GM18868 (cell line): ENCODE data around the gene TMEM89.

Source experiments
- ATAC-seq: cut with Tn5 transposase; IDR thresholded peaks from one replicate; pipeline ENCODE4 v1.9.1; 2021; ENCODE audit warnings: mild to moderate bottlenecking, moderate library complexity; ENCODE audit not compliant: unreplicated experiment

TMEM89 gene

GRCh38 chr3:48642605-48643004 lies 21.0 kb upstream of the TMEM89 start:
- no peak for ATAC-seq

GRCh38 chr3:48641396-48641795 lies 19.8 kb upstream of the TMEM89 start:
- ATAC-seq = no peak

- no peak for ATAC-seq
These were observed 18.5 kb upstream of the TMEM89 start for GRCh38 chr3:48639944-48640606.

DNA sequence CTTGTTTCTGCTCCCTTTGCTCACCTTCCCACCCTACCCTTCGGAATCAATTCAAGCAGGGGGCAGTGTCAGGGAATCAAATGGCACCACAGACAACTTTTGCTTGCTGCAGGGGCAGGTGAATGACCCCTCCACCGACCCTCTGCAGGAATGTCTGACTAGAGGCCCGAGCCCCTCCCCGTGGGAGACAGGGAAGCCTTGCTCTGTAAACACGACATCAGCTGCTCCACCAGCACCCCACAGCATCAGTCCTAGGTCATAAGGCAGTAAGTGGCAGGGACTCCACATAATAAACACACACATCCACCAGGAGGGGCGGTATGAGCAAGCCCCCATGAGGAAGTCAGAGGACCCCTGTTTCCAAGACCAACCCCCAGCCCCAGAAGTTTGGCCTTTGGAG lies 15.7 kb upstream of the TMEM89 start:
- no peak for ATAC-seq

- ATAC-seq = no peak
These were observed 14.6 kb upstream of the TMEM89 start for GRCh38 chr3:48636149-48636655.

- peak; percentile 91 for ATAC-seq
These were observed 13.9 kb upstream of the TMEM89 start, which contains the start of gene SLC26A6 for GRCh38 chr3:48635222-48636021. SLC26A6 (minus strand) TSS chr3:48635461; CDS start chr3:48635393, 68 bp downstream.

GRCh38 chr3:48634661-48635221 lies 13.2 kb upstream of the TMEM89 start:
- ATAC-seq = no peak

GRCh38 chr3:48633743-48634142 lies 12.2 kb upstream of the TMEM89 start:
- no peak for ATAC-seq

GRCh38 chr3:48633256-48633655 lies 11.7 kb upstream of the TMEM89 start:
- ATAC-seq = no peak

- ATAC-seq = no peak
These were observed 10.2 kb upstream of the TMEM89 start for GRCh38 chr3:48631516-48632448.

DNA sequence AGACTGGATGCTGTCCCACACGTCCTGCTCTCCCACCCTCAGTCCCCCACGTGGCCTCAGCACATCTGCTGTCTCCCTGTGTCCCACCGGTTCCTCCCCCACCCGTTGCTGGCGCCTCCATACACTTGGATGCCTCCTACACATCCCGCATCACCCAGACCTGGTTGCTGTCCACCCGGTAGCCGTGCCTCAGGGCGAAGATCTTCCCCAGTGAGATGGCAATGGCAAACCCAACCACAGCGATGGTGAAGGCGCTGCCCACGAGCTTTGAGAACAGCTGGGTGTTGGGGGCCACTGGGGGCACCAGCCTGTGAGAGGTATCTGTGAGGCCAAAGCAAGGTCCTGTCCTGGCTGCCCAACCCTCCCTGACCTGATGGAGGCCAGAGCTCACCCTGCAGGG lies 9.3 kb upstream of the TMEM89 start:
- ATAC-seq = no peak

- ATAC-seq = no peak
These were observed 8.8 kb upstream of the TMEM89 start for GRCh38 chr3:48630407-48630806.

- no peak for ATAC-seq
These were observed 8.3 kb upstream of the TMEM89 start for GRCh38 chr3:48629894-48630293.

DNA sequence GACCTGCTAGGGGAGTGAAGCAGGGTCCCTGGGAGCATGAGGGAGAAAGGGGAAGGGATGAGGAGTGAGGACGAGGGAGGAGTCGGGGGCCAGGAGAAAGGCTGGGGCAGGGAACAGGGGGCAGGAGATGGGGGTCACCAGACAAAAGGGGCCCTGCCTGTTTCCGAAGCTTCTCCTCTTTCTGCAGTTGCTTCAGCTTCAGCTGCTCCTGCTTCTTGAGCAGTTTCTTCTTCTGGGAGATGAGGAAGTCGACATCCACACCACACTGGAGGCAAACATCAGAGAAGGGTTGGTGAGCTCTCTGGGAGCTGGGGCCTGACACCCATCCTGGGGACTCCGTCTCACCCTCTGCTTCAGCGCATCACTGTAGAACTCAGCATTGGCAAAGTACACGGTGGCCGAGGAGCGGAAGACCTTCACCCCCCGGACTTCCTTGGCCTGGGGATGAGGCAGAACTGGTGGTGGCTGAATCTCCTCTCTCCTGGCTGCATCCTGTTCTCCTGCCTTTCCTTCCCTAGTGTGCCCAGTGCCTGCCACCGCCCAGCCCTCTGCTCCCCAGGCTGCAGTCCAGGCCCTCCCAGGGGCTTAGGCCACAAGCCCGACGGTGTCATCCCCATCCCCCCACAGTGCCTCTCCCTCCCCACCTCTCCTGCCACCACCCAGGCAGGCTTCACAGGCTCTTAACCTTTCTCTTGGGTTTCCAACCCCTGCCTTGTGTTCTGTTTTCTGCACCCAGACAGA lies 6.9 kb upstream of the TMEM89 start:
- no peak for ATAC-seq

- no peak for ATAC-seq
These were observed 4.0 kb upstream of the TMEM89 start for GRCh38 chr3:48625600-48625999.

DNA sequence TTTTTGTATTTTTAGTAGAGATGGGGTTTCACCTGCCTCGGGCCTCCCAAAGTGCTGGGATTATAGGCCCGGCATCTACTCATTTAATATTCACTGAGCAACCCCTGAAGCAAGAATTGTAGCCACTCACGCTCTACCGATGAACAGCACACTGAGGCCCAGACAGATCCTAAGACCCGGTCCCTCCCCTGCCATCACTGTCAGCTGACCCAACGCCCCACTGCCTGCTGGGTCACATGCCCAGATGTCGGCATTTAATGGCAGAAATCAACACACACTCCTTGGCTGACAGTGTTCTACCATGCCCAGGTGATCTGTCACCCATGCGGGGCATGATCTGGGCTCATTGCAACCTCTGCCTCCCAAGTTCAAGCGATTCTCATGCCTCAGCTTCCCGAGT lies 3.2 kb upstream of the TMEM89 start:
- ATAC-seq = no peak

GRCh38 chr3:48623851-48624547 lies 2.4 kb upstream of the TMEM89 start:
- ATAC-seq = no peak

DNA sequence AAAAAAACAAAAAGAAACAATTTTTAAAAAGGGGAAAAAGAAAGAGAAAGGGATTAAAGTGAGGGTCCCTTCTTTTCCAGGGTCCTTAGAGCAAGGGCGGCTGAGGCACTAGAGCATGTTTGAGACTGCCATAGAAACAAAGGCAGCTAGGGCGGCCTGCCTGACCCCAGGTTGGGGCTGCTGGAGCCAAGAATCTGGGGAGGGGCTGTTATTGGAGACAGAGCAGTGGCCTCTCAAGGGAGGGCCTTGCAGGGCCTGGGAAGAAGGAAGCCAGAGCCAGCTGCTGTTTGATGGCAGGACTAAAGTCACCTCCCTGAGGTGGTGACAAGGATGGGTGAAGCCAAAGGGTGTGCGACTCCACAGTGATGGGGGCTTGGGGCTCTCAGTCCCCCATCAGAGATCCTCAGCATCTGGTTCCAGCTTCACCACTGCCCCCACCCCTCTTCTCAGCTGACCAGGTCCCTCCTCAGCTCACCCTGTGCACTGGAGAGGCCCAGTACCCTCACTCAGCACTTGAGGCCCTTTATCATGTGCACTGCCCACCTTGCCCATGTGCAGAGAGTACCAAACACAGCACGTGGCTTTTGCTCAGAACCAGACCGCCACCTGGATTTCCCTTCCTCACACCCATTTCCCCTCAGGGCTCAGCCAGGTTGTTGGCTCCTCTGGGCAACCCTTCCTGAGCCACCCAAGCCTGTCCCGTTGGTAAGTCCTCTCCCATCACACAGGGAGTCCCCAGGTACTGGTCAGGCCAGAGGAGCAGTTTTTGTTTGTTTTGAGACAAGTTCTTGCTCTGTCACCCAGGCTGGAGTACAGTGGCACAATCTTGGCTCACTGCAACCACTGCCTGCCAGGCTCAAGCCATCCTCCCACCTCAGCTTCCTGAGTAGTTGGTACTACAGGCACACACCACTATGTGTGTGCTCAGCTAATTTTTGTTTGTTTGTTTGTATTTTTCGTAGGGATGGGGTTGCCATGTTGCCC lies 1.7 kb downstream of the TMEM89 start:
- no peak for ATAC-seq
